ENCODE results near the gene PPP3CA.

GRCh38 chr4:101265816-101266172 is 81.5 kb downstream of the PPP3CA start:
- TF ChIP-seq CTCF (conservative IDR thresholded peaks at IDR 0.05; ENCODE audit: low read depth in 2 of 2) (no peak), STAT1 (IDR thresholded peaks at IDR 0.05; ENCODE audit: unreplicated experiment) (no peak), EZH2 (IDR thresholded peaks at IDR 0.05; ENCODE audit: low read depth, unreplicated experiment) (no peak), EZH2phosphoT487 (IDR thresholded peaks at IDR 0.05; ENCODE audit: unreplicated experiment) (no peak), POLR2AphosphoS5 (IDR thresholded peaks at IDR 0.05; ENCODE audit: low read depth) (no peak)
